ENCODE measurements around the gene ACOXL. TPM values are rescaled to one million over a fixed set of nuclear protein-coding genes. Genes with fewer than 3 reads are reported as not detected.

The ACOXL gene
- total and polyA plus RNA-seq, 10 of the 15 experiments (the other 5 are each of a cell fraction or from before 2014, with no cell fraction given), result 0.05 to 1.3 (median 0.71) TPM

- ATAC-seq, result no peak
- Histone ChIP-seq H3K27ac (ENCODE audit: control insufficient read depth, insufficient read depth) (no peak overlapping the region), H4K20me1 (ENCODE audit: control insufficient read depth, insufficient read depth) (peaks cover 3% of the 10 kb centered on the region; the same call in 1 of the 2 replicates), H3K4me2 (ENCODE audit: control insufficient read depth, insufficient read depth) (no peak overlapping the region), H3K9ac (ENCODE audit: control insufficient read depth, insufficient read depth, low read length) (no peak overlapping the region), H3K36me3 (ENCODE audit: control insufficient read depth in 2 of 2, insufficient read depth in 2 of 2, low read length in 1 of 2) (peaks cover 0 to 15% of the 10 kb centered on the region in 2 experiments; a peak in 3 of 4 replicates), H3K4me1 (ENCODE audit: control insufficient read depth, insufficient read depth, low read length) (peaks cover 18% of the 10 kb centered on the region), H3K4me3 (no peak overlapping the region), H2AFZ (ENCODE audit: control insufficient read depth, low read depth, low read length) (no peak overlapping the region), H3K79me2 (ENCODE audit: control insufficient read depth, insufficient read depth, low read length) (no peaks in the 10 kb centered on the region), H3K9me3 (replicated peaks; ENCODE audit: control insufficient read depth, insufficient read depth, low read length) (no peaks in the 10 kb centered on the region), H3K27me3 (replicated peaks in 1 of 2; ENCODE audit: control insufficient read depth in 2 of 2, insufficient read depth in 2 of 2, low read length in 1 of 2) (no peaks in the 10 kb centered on the region)
- ChIA-PET CTCF (interaction anchor here (0.6 to 0.7 kb wide), 2 partner anchors 32 to 350 kb away, joined by 3 read pairs; no protein-coding TSS in a partner anchor), RAD21 (ENCODE audit: unreplicated experiment) (no interaction called here), SMC1A (ENCODE audit: uncharacterized antibody, unreplicated experiment) (interaction anchor here (0.9 kb wide), 1 partner anchor 17 kb away, joined by 4 read pairs; no protein-coding TSS in a partner anchor), POLR2A (no interaction called here)
- no peak for FAIRE-seq
- in situ Hi-C loops (cut with MboI) (no loop called here), intact Hi-C loops (cut with micrococcal nuclease; ENCODE audit: unreplicated experiment) (no loop called here)
- WGBS (ENCODE audit: insufficient coverage, insufficient replicate concordance, low lambda C conversion rate, missing lambda C conversion rate), result 92% methylated on average over 12 of the region's 12 CpGs
- DNase-seq (ENCODE audit: low read depth, low spot score), result no peak
- no TSS peak for BruUV-seq (replicated peaks)
- TF ChIP-seq BCL3 (IDR thresholded peaks at IDR 0.05; ENCODE audit: borderline replicate concordance, insufficient read depth, low read depth, low read length, poor library complexity, severe bottlenecking) (no peak), NRF1 (conservative IDR thresholded peaks at IDR 0.05; ENCODE audit: low read depth, low read length) (no peak), E2F4 (IDR thresholded peaks at IDR 0.05; ENCODE audit: low read depth, low read length) (no peak), FOS (IDR thresholded peaks at IDR 0.05; ENCODE audit: borderline replicate concordance, extremely low read depth, insufficient read length) (no peak), CREB1 (IDR thresholded peaks at IDR 0.05; ENCODE audit: low read depth) (no peak), POLR2AphosphoS5 (IDR thresholded peaks at IDR 0.05; ENCODE audit: low read length) (no peak), KDM1A (IDR thresholded peaks at IDR 0.05; ENCODE audit: borderline replicate concordance) (no peak), SRF (IDR thresholded peaks at IDR 0.05; ENCODE audit: low read depth in 2 of 2, low read length in 2 of 2) (no peak), NR2C1 (IDR thresholded peaks at IDR 0.05) (no peak), RB1 (IDR thresholded peaks at IDR 0.05; ENCODE audit: borderline replicate concordance) (no peak)
Measured at GRCh38 chr2:111161971-111162370, 429.6 kb downstream of the ACOXL start.

Data from GM12878 (cell line).